DND-41 (cell line): Measurements from ENCODE around the gene SVBP.

Experiments
- EZH2 ChIP-seq: IDR thresholded peaks from 3 replicates; pipeline ENCODE4 v1.6.1; 2012; ENCODE audit warnings: borderline replicate concordance, low read depth, mild to moderate bottlenecking, moderate library complexity, low read length, inconsistent platforms; ENCODE audit not compliant: severe bottlenecking
- TF ChIP-seq, protein P1 (sequence below): IDR thresholded peaks from 2 replicates; pipeline ENCODE4 v1.5.1; 2012; ENCODE audit warnings: borderline replicate concordance, low read length, moderate library complexity, mild to moderate bottlenecking; ENCODE audit not compliant: poor library complexity, severe bottlenecking; ENCODE audit errors: extremely low read depth

DNA sequence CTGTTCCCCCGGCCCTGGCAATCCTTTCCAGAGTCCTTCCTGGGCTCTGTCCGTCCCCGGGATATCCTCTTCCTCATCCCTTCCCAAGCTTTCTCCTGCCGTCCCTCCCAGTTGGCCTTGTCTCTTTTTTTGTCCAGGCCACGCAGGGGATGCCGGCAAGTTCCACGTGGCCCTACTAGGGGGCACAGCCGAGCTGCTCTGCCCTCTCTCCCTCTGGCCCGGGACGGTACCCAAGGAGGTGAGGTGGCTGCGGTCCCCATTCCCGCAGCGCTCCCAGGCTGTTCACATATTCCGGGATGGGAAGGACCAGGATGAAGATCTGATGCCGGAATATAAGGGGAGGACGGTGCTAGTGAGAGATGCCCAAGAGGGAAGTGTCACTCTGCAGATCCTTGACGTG is 13.4 kb upstream of the SVBP start:
- TF ChIP-seq, protein P1, sequence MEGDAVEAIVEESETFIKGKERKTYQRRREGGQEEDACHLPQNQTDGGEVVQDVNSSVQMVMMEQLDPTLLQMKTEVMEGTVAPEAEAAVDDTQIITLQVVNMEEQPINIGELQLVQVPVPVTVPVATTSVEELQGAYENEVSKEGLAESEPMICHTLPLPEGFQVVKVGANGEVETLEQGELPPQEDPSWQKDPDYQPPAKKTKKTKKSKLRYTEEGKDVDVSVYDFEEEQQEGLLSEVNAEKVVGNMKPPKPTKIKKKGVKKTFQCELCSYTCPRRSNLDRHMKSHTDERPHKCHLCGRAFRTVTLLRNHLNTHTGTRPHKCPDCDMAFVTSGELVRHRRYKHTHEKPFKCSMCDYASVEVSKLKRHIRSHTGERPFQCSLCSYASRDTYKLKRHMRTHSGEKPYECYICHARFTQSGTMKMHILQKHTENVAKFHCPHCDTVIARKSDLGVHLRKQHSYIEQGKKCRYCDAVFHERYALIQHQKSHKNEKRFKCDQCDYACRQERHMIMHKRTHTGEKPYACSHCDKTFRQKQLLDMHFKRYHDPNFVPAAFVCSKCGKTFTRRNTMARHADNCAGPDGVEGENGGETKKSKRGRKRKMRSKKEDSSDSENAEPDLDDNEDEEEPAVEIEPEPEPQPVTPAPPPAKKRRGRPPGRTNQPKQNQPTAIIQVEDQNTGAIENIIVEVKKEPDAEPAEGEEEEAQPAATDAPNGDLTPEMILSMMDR: no peak
- no peak for TF ChIP-seq EZH2
